ENCODE measurements around the gene GYPE. TPM values are rescaled to one million over a fixed set of nuclear protein-coding genes. Genes with fewer than 3 reads are reported as not detected.

GYPE gene
- total RNA-seq, 2 donors from 2014 or later = 0.44 to 1.5 TPM

Other genes with a start within 250 kb of the GYPE start
- under 1 TPM in 1 of 2 donors, not detected in 1; 0.04 TPM for gene FREM3, start 204.9 kb downstream of the GYPE start, total RNA-seq
- not detected for gene GYPB, start 113.8 kb upstream of the GYPE start, total RNA-seq
- not detected for gene GYPA, start 235.2 kb upstream of the GYPE start, total RNA-seq